Stimulated activated CD4-positive, alpha-beta T cell treated with anti-CD3 and anti-CD28 coated beads, Interleukin-15, amount 100 ng/mL, for 1 hour (primary cell): ENCODE data around the gene PHF20.
"Not testable (repeated sequence)": the region's sequence is repeated elsewhere in the genome, so short reads cannot be mapped to it uniquely, and the experiment has no call there.

Experiments
- DNase-seq, 2 donors: peaks; one replicate each; pipeline ENCODE4 v3.0.0-alpha.2; 2020; ENCODE audit warnings: low read depth in 1 of 2, low spot score in 1 of 2

Gene PHF20

DNA sequence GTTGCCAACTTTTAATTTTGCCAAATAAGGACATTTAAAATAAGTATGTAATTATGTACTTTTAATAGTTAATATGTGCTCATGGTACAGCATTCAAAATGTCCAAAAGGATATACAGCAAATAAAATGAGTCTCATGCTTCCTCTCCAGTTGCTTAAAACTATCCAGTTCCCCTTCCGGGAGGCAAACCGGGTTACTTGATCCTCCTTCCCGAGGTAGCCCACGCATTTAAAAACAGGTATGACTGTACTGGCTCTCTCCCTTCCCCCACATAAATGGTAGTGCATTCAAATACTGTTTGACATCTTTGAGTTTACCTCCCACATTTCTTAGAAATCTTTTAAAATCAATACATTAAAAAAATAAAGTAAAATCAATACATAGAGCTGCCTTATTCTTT, 66.4 kb downstream of the PHF20 start:
- no peak for DNase-seq

DNA sequence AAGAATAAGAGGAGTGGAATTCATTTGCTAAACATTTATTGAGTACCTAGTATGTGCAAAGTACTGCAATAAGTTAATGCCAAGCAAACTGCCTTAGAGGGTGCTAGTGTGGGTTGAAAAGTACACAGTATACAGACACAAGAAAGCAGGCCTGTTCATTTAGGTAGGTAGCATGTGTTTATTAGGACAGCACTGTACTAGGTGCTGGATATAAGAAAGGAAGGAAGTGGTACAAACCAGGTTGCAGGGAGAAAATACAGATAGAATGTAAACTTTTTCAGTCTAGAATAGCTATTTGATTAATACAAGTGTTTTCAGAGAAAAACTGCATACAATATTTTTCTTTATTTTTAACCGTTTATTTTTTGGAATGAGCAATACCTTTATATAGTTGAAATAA, 68.1 kb downstream of the PHF20 start:
- no peak for DNase-seq

DNA sequence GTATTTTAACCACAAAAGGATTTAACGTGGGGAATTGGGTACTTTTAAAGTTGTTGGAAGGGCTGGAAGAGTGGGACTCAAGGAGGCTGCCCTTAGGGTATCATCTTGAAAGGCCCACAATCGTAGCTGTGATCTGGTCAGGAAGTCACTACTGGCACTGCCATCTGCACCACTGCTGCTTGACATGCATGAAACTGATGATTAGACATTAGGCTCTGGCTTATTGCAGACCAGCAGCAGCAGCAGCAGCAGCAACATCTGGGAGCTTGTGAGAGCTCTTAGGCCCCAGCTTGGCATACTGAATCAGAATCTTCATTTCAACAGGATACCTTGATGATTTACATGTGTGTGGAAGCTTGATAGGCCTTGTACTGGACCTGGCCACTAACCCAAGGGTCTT, 68.6 kb downstream of the PHF20 start:
- no peak for DNase-seq

DNA sequence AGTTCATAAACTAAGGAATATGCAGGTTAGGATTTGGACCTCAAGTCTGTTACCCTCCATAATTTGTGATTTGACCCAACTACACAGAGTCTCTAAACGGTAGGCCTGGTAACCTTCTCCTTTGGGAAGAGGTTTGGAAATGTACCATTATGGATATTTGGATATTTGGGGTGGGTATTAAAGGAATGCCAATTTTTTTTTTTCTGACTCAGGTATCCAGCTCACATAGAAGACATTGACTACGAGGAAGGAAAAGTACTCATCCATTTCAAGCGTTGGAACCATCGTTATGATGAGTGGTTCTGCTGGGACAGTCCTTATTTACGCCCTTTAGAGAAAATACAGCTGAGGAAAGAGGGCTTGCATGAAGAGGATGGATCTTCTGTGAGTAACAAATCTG, 70.5 kb downstream of the PHF20 start:
- no peak for DNase-seq

DNA sequence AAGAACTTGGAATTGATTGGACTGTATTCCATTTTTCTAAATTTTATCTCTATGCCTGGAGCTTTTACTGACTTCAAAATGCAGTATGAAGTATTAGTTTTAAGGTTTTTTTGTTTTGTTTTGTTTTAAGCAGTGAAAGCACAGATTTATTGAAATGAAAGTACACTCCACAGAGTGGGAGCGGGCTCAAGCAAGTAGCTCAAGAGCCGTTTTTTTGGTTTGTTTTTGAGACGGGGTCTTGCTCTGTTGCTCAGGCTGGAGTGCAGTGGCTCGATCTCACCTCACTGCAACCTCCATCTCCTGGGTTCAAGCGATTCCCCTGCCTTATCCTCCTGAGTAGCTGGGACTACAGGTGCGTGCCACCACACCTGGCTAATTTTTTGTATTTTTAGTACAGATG, 72.1 kb downstream of the PHF20 start:
- not testable (repeated sequence) for DNase-seq

DNA sequence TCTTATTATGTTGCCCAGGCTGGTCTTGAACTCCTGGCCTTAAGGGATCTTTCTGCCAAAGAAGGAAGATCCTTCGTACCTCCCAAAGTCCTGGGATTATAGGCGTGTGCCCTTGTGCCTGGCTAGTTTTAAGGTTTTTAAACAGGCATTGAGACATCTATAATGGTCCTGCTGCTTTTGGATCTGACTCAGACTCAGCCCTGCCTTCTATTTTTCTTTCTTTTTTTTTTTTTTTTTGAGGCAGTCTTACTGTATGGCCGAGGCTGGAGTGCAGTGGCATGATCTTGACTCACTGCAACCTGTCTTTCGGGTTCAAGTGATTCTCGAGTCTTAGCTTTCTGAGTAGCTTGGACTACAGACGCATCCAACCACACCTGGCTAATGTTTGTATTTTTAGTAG, 73.7 kb downstream of the PHF20 start:
- DNase-seq, result no peak

DNA sequence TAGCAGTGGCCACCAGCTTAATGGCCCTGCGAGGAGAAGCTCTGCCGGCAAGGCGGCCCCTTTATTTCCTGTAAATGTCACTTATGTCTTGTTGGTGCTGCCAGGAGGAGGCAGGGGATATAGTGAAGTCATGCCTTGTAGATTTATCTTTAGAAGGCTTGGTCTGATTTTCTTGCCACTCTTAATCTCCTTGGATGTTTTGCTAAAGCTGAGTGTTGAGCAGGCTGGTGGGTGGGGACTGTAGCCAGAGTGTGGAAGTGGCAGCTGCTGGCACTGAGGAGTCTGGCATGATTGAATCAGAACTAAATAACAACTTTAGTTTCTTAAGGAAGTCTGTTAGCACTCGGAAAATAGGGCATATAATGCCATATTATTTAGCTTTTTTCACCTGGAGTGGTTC, 77.9 kb downstream of the PHF20 start:
- DNase-seq, result no peak

DNA sequence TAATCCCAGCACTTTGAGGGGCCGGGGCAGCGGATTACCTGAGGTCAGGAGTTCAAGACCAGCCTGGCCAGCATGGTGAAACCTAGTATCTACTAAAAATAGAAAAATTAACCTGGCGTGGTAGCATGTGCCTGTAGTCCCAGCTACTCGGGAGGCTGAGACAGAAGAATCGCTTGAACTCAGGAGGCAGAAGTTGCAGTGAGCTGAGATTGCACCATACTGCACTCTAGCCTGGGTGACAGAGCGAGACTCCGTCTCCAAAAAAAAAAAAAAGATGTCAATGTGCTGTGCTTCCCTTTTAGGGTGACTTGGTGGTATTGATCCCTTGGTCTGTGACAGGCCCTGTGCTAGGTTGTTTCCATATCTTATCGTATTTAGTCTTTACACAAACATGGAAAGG, 79.8 kb downstream of the PHF20 start:
- DNase-seq, result not testable (repeated sequence)

DNA sequence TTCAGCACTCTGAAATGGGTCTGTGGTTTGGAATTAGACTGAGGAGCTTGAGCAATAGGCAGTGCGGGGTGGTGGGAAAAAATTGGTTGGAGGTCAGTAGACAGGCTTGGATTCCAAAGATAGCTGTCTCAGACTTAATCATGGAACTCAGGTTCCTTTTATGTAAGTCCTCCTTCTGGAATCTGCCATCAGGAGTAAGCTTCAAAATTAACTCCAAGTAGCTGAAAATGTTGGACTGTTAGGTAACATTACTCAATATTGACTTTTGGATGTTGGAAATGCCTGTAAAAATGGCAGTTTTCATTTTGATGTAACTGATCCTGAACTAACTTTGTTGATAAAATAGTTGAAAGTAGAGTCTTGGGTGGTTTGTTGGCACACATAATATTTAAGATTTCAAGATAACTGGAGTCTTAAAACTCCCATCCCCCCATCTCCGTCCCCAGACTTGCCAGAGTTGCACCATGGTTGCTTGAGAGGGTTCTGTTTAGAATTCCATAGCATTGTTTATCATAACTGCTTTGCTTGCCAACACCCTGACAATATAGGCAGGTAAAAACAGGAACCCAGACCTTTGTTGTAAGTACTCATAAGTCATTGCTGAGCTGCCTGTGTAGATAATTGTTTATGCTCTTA, 83.0 kb downstream of the PHF20 start:
- no peak for DNase-seq

DNA sequence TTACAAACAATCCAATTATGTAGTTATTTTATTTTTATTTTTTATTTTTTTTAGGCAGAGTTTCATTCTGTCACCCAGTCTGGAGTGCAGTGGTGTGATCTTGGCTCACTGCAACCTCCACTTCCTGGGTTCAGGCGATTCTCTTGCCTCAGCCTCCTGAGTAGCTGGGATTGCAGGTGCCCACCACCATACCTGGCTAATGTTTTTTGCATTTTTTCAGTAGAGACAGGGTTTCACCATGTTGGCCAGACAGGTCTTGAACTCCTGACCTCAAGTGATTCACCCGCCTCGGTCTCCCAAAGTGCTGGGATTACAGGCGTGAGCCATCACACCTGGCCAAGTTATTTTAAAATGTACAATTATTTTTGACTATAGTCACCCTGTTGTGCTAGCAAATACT, 83.8 kb downstream of the PHF20 start:
- DNase-seq, result not testable (repeated sequence)

DNA sequence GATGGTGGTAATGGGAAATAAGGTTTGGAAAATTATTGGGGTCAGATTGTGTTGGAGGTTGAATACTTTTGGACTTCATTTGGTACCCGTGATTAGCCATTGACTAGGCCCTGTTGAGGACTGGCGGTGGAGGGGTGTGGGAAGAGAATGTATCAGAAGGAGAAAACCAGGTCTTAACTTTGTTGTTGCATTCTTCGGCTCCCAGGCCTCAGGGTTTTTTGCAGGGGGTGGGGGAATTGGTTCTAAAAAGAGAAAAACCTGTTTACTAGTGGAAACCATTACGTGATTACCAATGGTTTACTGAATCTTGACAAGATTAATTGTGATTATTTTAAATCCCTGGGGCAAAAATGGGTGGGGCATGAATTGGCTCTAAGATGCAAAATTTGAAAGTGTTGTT, 85.1 kb downstream of the PHF20 start:
- no peak for DNase-seq

DNA sequence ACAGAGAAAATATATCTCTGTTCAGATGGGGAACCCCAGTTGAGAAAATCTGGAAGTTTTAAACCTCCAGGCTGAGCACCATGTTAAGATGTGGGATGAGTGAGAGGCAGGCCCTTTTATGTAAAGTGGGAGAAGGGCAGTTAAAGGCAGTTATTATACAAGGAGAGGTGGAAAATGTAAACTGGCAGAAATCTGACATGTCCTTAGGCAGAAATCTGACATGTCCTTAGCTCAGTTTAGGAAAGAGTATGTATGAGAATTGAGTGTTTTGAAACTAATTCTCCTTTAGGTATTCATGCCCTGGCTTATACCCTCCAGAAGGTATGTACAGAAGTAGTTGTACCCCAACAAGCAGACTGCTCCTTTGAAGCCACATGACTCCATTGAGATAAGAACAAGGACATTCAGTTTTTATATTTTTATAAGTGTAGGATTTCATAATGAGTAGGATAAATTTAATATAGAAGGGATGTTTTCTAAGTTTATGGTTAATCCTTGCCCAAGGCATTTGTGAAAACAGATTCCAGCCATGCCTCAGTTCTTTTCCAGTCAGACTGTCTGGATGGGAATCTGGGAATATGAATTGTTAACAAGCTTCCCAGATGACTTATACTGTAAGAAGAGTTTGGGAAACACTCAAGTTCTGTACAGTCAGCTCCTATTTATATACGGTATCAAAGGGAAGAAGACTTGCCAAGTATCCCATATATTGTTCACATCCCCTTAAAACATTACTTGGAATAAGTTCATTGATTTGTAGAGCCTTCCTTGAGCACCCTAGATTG, 94.8 kb downstream of the PHF20 start:
- no peak for DNase-seq

DNA sequence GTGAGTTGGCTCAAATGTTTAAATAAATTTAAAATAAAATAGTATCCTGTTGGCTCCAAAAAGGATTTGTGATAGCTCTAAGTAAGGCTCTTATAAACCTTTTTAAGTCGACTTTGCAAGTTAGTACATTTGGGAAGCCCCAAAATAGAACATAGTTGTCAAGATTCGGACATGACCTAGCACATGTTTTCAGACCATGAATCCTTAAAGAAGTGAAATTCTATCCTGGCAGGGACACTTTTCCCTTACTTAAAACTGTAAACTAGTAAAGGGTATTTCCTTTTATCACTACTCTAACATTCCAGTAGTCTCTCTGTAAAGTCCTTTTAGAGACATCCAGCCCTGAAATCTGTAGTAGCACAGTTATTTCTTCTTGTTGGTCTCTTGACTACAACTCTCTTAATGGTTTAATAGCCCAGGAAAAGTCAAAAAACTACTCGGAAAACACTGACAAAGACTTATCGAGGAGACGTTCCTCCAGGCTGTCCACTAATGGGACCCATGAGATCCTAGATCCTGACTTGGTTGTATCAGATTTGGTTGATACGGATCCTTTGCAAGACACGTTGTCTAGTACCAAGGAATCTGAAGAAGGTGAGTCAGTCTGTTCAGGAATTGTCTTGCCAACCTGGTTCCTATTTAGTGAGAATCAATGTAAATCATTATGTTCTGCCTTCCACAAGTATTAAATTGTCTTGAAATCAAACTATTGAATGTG, 98.9 kb downstream of the PHF20 start:
- no peak for DNase-seq

DNA sequence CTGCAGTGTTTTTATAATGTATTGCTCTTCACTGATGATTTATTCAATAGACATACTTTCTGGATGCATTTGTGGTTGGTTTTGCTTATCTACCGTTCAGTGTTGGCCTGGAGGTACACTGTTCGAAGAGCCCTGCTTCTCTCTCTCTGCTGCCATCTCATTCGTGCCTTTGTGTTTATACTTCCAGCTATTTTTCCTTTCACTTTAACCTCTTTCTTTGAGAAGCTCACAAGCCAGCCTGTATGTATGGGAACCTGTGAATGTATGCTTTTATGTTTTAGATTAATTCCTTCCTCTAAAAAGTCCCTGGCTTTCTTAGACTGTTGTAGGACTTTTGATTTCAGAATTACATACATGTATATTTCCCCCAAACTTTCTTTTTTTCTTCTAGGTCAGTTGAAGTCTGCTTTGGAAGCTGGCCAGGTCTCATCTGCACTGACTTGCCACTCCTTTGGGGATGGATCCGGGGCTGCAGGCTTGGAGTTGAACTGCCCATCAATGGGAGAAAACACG, 99.5 kb downstream of the PHF20 start:
- no peak for DNase-seq

DNA sequence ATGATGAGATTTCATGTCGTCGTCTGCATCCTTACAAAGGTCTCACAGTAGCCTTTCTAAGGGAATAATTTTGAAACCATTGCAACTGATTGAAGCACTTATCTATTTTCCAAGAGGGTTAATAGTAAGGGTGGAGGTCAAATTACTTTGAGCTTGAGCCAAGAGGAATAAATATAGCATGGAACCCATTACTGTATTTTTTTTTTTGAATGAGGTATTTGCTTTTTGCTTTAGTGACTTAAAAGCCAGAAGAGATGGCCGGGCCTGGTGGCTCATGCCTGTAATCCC, 104.2 kb downstream of the PHF20 start:
- no peak for DNase-seq

DNA sequence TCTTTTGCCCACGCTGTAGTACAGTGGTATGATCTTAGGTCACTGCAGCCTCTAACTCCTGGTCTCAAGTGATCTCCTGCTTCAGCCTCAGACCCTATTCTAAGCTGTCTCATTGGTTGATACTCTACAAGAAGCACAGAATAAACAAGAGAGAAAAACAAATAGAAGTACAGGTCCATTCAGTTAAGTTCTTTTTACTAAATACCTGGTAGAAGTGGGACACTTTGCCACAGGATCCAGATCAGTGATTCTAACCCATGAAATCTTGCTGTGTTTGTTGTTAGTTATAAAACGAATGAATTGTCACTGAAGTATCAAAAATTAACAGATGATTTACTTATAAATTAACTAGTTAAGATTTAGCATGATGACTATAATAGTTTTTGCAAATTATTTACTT, 105.8 kb downstream of the PHF20 start:
- DNase-seq, result no peak

DNA sequence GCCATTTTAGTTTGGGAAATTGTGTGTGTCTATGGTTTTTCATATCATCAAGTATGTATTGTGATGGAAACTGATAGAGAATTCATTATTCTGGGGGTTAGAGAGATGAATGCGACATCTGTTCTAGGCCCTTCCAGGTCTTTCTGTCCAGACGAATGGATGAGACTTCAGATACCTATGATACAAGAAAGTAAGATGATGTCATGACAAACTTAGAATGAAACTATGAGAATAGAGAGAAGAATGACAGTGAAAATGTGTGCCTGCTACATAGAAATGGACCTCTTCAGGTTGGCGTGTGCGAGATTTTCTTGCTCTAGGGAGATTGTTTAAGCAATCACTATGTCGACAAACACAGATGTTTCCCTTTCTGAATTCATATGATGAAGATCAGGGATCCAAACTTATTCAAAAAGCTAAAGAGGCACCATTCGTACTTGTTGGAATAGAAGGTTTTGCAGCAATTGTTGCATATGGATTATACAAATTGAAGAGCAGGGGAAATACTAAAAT, 106.4 kb downstream of the PHF20 start:
- no peak for DNase-seq

DNA sequence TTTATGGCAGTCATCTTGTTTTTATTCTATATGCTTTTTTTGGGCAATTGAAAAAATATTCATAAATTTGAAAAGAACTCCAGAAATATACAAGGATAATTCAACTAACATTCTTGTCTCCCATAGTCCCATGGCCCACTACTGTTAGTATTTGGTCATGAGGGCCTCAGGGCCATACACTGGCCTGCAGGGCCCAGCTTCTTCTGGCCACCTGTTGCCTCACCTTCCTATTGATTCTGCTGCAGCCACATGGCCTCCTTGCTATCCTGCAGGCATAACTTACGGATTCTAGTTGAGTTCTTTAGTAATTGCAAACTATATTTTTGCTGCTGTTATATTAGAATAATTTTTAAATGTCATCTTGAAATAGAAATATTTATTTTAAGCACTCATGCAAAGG, 109.9 kb downstream of the PHF20 start:
- DNase-seq, result no peak

DNA sequence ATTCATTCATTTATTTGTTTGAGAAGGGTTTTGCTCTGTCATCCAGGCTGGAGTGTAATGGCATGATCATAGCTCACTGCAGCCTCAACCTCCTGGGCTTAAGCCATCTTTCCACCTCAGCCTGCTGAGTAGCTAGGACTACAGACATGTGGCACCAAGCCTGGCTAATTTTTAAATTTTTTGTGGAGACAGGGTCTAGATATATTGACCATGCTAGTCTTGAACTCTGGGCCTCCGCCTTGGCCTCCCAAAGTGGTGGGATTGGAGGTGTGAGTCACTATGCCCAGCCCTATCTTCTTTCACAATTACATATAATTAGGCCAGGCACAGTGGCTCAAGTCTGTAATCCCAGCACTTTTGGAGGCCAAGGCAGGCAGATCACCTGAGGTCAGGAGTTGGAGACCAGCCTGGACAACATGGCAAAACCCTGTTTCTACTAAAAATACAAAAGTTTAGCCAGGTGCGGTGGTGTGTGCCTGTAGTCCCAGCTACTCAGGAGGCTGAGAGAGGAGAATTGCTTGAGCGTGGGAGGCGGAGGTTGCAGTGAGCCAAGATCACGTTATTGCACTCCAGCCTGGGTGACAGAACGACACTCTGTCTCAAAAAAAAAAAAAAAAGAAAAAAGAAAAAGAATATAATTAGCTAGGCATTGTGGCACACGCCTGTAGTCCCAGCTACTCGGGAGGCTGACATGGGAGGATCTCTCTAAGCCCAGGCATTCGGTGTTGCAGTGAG, 110.8 kb downstream of the PHF20 start:
- DNase-seq, result not testable (repeated sequence)

DNA sequence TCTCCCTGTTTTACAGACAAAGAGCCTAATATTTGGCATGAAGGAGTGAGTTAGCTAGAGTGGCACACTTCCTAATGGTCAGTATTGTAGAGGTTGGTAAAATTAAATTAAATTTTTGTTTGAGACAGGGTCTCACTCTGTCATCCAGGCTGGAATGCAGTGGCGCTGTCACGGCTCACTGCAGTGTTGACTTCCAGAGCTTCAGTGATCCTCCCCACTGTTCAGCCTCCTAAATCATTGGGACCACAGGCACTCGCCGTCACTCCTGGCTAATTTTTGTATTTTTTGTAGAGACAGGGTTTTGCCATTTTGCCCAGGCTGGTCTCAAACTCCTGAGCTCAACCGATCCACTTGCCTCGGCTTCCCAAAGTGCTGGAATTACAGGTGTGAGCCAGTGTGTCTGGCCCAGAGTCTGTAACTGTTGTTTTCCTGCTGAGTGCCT, 111.5 kb downstream of the PHF20 start:
- DNase-seq, result no peak

DNA sequence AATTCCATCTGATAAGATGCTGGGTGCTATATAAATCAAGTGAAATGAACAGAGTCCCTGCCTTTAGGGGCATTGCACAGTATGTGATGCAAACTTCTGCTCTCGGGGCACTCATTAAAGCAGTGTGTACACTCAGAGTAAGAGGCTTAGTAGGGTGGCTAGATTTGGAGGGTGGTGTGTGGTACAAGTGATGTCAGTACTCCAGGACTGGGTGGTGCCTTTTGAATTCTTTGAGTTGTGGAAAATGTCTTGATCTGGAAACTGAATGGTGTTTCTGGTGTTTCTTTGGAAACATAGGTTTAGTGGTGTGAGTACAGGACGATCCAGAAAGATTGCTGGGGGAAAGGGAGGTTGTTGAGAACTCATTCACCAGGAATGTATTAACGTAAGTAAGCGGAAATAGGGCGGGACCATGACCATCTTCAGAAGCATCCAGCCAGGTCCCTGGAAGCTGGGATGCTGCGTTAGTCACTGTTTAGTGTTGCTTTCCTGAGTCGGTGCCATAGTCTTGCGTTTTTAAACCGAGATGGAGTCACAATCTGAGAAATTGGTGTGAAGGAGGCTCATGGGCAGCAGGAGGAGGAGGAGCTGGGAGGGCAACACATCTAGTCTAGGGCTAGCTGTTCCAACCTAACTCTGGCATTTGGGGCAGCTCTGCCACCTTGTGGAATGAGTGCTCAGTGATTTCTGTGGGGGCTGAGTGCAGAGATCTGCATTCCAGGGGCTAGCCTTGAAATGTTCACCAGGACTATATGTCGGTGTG, 112.1 kb downstream of the PHF20 start:
- DNase-seq, result peak; percentile 5 to 37
